GM12875 (cell line): ENCODE results near the gene RASSF8.

Source experiments
- H3K4me3 ChIP-seq: one replicate; pipeline ENCODE4 v1.5.1; 2011; ENCODE audit warnings: low read depth, low read length, control low read depth
- CTCF ChIP-seq: IDR thresholded peaks from 2 replicates; pipeline ENCODE4 v1.5.1; 2011; ENCODE audit warnings: low read depth, mild to moderate bottlenecking, control low read depth, inconsistent platforms, low read length, moderate library complexity, borderline replicate concordance; ENCODE audit not compliant: insufficient read depth

The RASSF8 gene

GRCh38 chr12:26109343-26109881 lies 150.9 kb downstream of the RASSF8 start:
- H3K4me3 ChIP-seq, result no peak overlapping the region
- no peak for TF ChIP-seq CTCF

GRCh38 chr12:26112232-26112631 lies 153.8 kb downstream of the RASSF8 start:
- H3K4me3 ChIP-seq, result no peak overlapping the region
- no peak for TF ChIP-seq CTCF

GRCh38 chr12:26112703-26113147 lies 154.2 kb downstream of the RASSF8 start:
- no peak for TF ChIP-seq CTCF
- H3K4me3 ChIP-seq, result no peak overlapping the region

GRCh38 chr12:26113181-26113654 lies 154.7 kb downstream of the RASSF8 start:
- no peak overlapping the region for H3K4me3 ChIP-seq
- no peak for TF ChIP-seq CTCF

DNA sequence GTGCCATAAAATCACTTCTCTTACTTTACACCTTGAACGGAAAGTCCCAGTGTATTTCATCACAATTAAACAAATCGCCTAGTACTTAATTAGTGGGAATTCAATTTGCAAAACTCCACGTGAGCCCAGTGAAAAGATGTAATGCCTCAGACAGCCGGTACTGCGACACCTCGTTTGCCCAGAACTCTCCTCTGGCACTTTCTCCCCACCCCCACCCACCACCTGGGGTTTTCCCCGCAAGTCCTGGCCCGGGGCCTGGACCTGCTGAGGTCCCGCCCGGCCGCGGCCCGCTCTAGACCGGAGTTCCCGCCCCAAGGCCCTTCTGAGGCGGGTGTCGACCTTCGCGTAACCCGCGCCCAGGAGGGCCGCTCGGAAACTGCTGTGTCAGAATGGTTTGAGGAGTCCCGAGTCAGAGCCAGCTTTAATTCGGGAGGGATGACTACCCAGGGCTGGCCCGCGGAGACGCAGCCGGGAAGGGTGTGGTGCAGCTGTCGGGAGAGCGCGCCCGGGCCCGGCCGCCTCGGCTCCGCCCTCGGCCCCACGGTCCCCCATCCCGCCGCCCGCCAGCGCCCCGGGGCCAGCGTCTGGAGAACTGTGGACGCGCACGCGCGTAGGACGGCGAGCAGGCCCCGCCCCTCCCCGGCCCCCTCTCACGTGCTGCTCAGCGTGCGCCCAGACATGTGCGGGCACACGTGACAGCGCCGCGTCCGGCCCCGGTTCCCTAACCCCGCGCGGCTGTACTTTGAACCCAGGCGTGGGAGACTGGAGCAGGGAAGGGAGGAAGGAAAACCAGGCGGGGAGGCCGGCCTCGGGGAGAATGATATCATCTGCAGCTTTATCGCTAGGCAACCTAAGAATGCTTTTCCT lies 155.6 kb downstream of the RASSF8 start:
- peak overlapping the region; percentile 56 for H3K4me3 ChIP-seq
- peak; percentile 34; the same call in 1 of the 2 replicates for TF ChIP-seq CTCF

DNA sequence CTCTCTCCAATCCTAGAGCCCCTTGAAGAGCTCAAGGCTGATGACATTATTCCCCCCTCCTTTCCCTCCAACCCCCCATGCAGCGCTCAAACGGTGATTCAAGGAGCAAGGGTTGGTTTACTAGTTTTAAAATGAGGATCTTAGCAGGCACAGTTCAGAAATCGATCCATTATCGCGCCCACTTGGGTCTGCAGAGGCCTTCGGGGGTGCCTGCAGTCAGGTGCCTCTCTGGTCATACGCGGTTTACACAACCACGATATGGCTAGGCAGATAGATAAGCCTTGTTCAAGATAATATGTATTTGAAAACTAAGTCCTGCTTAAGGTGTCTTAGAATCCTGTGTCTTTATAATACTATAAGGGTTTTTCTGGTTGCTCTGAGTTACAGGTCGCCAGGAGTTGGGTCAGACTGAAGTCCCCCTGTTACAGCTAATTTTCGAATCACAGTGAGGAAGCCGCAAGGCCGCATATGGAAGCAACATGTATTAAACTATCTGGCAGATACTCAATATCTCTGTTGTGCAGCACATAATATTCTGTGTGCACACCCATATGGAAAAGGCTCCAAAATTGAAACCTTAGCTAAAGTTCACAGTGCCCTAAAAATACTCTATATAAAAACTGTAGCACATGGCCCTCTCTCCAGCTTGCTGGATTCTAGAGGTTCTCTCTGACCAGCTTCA lies 156.4 kb downstream of the RASSF8 start:
- TF ChIP-seq CTCF, result no peak
- peak overlapping the region; percentile 56 for H3K4me3 ChIP-seq
